Bone marrow (tissue), 2 donors: ENCODE measurements around the gene STK33.

Source experiments
- DNase-seq, 2 donors: peaks; one replicate each; lab custom pipeline; 2025; lab: John Stamatoyannopoulos, UW

The STK33 gene

DNA sequence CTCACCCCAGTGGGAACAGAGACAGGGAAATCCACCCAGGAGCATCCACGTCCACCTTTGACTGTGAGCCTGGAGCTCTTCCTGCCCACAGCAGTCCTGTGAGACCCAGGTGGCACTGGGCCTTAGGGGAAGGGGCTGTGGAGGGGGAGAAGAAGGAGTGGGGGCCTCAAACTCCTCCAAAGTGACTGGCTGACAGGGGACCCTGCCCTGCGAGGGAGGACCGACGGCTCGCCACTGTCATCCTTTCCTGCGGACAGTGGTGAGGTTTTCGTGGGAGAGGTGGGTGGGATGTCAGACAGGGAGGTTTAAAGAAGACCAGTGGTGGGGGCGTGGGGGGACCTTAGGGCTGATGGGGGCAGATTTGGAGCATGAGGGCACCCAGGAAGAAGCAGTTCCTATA lies 237.8 kb downstream of the STK33 start:
- DNase-seq = no peak

DNA sequence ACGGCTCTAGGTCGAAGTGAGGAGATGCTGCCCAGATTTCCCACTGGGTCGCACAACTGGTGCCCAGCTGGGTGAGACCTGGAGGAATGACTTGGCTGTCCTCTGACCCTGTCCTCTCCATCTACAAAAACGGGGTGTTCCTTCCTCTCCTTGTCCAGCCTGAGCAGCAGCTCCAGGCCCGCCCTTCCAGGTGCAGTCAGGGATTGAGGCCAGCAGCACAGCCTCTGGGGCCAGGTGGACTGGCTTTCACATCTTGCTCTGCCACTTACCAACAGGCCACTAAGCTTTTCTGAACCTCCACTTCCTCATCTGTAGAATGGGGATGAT lies 238.6 kb downstream of the STK33 start:
- DNase-seq = no peak

DNA sequence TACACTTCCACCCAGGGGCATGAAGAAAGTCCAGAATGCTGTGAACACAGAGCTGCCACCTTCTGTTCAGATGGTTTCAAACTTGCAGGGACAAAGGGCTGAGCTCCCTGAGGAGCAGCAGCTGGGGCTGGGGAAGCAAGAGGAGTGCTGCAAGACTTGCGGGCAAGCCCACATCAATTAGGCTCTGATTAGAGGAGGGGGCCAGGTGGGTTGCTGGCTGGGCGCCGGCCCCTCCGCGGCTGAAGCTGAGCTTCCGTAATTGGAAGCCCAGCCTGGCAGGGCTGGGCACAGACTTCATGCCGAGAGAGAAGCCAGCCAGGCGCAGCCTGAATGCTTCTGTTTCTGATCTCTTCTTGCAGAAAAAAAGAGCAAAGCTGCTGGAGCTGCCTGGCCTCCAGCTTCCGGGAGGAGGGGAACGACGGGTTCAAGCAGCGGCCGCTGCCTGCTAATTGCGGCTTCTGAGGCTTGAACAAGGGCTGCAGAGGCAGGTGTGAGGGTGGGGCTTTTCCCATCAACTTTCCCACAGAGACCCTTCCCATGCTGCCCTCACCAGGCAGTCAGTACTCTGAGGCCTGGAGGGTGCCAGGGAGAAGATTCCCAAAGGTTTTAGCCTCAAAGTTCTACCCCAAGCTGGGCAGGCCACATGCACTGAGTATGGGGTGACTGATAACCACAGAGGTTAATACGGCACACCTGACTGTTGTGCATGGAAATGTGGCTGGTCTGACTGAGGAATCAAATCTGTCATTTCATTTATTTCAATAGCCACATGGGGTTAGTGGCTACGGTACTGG lies 239.2 kb downstream of the STK33 start:
- no peak for DNase-seq

DNA sequence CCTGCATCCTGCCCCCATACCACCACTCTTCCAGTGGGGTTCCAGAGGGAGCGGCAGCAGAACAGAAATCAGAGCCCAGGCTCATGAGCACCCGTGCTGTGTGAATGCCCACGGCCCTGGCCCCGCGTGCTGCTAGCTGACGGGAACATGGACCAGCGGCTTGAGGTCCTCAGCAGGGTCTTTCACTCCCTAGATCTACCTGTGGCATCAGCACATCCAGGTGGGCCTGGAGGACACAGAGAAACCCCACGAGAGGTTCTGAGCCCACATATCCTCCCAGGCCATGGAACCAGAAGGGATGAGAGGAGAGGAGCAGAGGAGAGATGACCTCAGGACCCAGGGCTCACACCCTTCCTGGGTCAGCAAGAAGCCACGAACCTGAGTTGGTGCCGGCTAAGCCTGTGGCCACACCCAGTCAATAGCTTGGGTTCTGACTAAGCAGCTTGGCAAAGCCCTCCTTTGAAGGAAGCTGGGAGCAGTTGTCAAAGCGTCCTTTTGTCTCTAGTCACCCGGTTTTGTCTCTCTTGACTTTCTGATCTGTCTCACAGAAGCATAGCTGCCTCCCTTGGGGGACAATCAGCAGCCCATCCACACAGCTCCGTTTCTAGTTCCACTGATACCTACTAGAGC lies 241.0 kb downstream of the STK33 start:
- no peak for DNase-seq

- DNase-seq = no peak
Observed at GRCh38 chr11:8352103-8352875, 241.7 kb downstream of the STK33 start.

- DNase-seq = no peak
Observed at GRCh38 chr11:8351223-8351622, 242.8 kb downstream of the STK33 start.

GRCh38 chr11:8347978-8348377 lies 246.1 kb downstream of the STK33 start:
- no peak for DNase-seq

DNA sequence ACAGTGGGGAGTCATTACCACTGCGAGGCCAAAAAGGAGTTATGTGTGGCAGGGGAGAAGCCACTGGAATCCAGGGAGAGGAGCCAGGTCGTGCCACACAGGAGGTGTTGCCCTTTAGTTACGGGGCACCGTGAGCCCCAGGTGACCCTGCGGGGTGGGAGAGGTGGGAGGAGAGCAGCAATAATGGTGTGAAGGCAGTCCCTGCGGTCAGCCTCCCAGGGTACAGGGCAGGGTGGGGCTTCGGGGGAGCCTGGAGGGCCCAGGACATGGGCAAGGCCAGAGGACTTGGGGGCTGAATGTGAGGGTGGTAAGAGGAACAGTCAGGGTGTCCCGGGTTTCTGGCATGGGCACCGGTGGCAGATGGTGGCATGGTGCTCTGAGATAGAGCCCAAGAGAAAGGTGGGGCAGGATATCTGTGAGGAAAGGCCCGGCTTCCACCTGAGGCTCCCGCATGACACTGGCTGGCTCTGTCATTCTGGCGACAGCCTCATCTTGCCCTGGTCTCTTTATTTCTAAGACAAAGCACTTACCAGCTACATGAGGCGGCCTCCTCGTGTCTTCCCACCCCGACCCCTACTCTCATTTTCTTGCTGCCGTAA lies 247.8 kb downstream of the STK33 start:
- DNase-seq = no peak

DNA sequence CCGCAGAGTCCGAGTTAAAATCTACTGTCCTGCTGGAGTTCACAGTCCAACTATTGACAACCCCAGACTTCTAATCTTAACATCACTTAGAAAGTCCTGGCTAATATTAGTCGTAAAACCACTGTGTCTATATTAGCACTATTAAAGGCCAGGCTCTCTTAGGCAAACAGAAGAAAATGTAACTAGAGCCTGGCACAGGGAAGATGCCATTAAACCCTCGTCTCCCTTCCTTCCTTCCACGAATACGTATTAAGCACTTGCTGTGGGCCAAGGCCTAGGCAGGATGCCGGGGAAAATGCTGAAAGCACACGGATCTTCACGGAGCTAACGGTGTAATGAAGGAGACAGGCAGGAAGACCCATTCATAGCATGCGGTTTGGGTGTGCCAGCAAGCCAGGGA lies 248.8 kb downstream of the STK33 start:
- DNase-seq = no peak

- no peak for DNase-seq
Observed at GRCh38 chr11:8344346-8344745, 249.7 kb downstream of the STK33 start.

- DNase-seq = no peak
Observed at GRCh38 chr11:8342821-8343681, 251.0 kb downstream of the STK33 start.

DNA sequence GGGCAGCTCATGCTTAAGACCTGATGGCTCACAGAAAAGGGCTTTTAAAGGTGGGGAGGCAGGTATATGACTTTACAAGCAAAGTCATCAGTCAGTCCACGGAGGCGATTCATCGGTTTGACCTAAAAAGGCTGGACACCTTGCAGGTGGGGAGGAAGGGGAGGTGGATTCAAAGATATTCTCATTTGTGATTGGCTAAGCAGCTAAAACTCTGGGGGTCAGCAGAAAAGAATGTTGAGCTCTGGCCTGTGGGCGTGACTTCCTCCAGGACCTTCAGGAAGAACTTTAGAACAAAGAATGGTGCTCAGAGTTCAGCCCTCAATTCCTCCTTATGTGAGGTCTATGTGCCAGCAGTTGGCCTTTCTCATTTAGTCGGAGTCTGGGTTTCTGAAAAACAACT lies 252.0 kb downstream of the STK33 start:
- no peak for DNase-seq
